Fibroblast of lung (primary cell): ENCODE data around the gene ERCC2. TPM values are rescaled to one million over a fixed set of nuclear protein-coding genes. Genes with fewer than 3 reads are reported as not detected.

Experiments
- DNase-seq, 2 donors: peaks; one replicate each; pipeline versions ENCODE4 v3.0.0 to v3.0.0-alpha.2; 2010; ENCODE audit warnings: low read depth in 2 of 2
- H2AFZ ChIP-seq: 2 replicates; pipeline ENCODE4 v1.5.1; 2012; ENCODE audit warnings: low read length, control low read depth, inconsistent platforms
- H3K27ac ChIP-seq: 2 replicates; pipeline ENCODE4 v1.5.1; 2011; ENCODE audit warnings: low read length, control low read depth; ENCODE audit not compliant: insufficient read depth
- H3K27me3 ChIP-seq: 2 replicates; pipeline ENCODE4 v1.5.1; 2011; ENCODE audit warnings: mild to moderate bottlenecking, low read length; ENCODE audit not compliant: control insufficient read depth, insufficient read depth
- H3K36me3 ChIP-seq: 2 replicates; pipeline ENCODE4 v1.5.1; 2011; ENCODE audit warnings: low read length; ENCODE audit not compliant: control insufficient read depth, insufficient read depth
- H3K4me1 ChIP-seq: 2 replicates; pipeline ENCODE4 v1.5.1; 2011; ENCODE audit warnings: low read length; ENCODE audit not compliant: control insufficient read depth, insufficient read depth; ENCODE audit errors: extremely low read depth
- H3K4me2 ChIP-seq: 2 replicates; pipeline ENCODE4 v1.5.1; 2011; ENCODE audit warnings: low read length, control low read depth; ENCODE audit not compliant: insufficient read depth; ENCODE audit errors: extremely low read depth
- H3K4me3 ChIP-seq, 4 experiments: fragments of 200-600 bp in 1 of 4; sonication (generic) in 1 of 4; replicated peaks in 1 of 4; 2 replicates each; pipeline ENCODE4 v1.5.1; 2011 to 2016; ENCODE audit warnings: low read length in 4 of 4, low read depth in 3 of 4, mild to moderate bottlenecking in 3 of 4, control low read depth in 2 of 4, inconsistent platforms in 1 of 4, mixed read lengths in 1 of 4; ENCODE audit not compliant: insufficient read depth in 1 of 4; ENCODE audit errors: control extremely low read depth in 1 of 4
- H3K79me2 ChIP-seq: 2 replicates; pipeline ENCODE4 v1.5.1; 2012; ENCODE audit warnings: mild to moderate bottlenecking, low read length, inconsistent platforms; ENCODE audit not compliant: control insufficient read depth, insufficient read depth
- H3K9ac ChIP-seq: 2 replicates; pipeline ENCODE4 v1.5.1; 2011; ENCODE audit warnings: mild to moderate bottlenecking, low read length, control low read depth; ENCODE audit not compliant: insufficient read depth
- H3K9me3 ChIP-seq: 2 replicates; pipeline ENCODE4 v1.5.1; 2012; ENCODE audit warnings: low read depth, low read length; ENCODE audit not compliant: control insufficient read depth, insufficient read depth
- H4K20me1 ChIP-seq: 2 replicates; pipeline ENCODE4 v1.5.1; 2011; ENCODE audit warnings: low read length; ENCODE audit not compliant: control insufficient read depth, insufficient read depth; ENCODE audit errors: extremely low read depth
- CTCF ChIP-seq, 2 donors: IDR thresholded peaks in 1 of 2; conservative IDR thresholded peaks in 1 of 2; 1 replicate in 1 of 2; 2 replicates in 1 of 2; pipeline ENCODE4 v1.5.1; 2011 to 2012; ENCODE audit warnings: low read length in 2 of 2, control low read depth in 1 of 2, inconsistent platforms in 1 of 2, low read depth in 1 of 2, mild to moderate bottlenecking in 1 of 2
- EZH2 ChIP-seq: IDR thresholded peaks from 2 replicates; pipeline ENCODE4 v1.5.1; 2012; ENCODE audit warnings: low read length, control low read depth, mild to moderate bottlenecking; ENCODE audit errors: missing control alignments
- polyA plus RNA-seq, 2 donors: library from polyadenylated mRNA; depleted of rRNA in 1 of 2; stranded (reverse) in 1 of 2; unstranded in 1 of 2; fragments of >200 nt; gene quantifications; 2 replicates each; pipeline ENCODE4 v1.2.1, GENCODE V29; 2011 to 2012; ENCODE audit warnings: missing spikeins in 1 of 2
- total RNA-seq: library from RNA; depleted of rRNA; stranded (reverse); fragments of >200 nt; gene quantifications from 2 replicates; pipeline ENCODE4 v1.2.1, GENCODE V29; 2014

Gene ERCC2
- total and polyA plus RNA-seq, 2 donors (not counting 1 experiment from before 2014, with no cell fraction given): 21.6 to 57.1 TPM

- H3K4me1 ChIP-seq: no peaks in the 10 kb centered on the region
- no peaks in the 10 kb centered on the region for H3K27me3 ChIP-seq
- no peak for DNase-seq
- no peak overlapping the region for H2AFZ ChIP-seq
- H3K9ac ChIP-seq: no peak overlapping the region
- H4K20me1 ChIP-seq: no peaks in the 10 kb centered on the region
- no peak overlapping the region for H3K4me3 ChIP-seq
- peaks cover 30% of the 10 kb centered on the region for H3K36me3 ChIP-seq
- no peaks in the 10 kb centered on the region for H3K79me2 ChIP-seq
- no peak for TF ChIP-seq EZH2
- no peak overlapping the region for H3K4me2 ChIP-seq
- H3K9me3 ChIP-seq: no peaks in the 10 kb centered on the region
- no peak overlapping the region for H3K27ac ChIP-seq
Observed at GRCh38 chr19:45361608-45362007, 8.8 kb downstream of the ERCC2 start.

GRCh38 chr19:45358213-45358792, 12.1 kb downstream of the ERCC2 start:
- no peaks in the 10 kb centered on the region for H3K9me3 ChIP-seq
- H2AFZ ChIP-seq: no peak overlapping the region
- H3K4me1 ChIP-seq: no peaks in the 10 kb centered on the region
- H3K27me3 ChIP-seq: no peaks in the 10 kb centered on the region
- no peak overlapping the region for H3K4me3 ChIP-seq
- no peak for DNase-seq
- no peak overlapping the region for H3K4me2 ChIP-seq
- no peaks in the 10 kb centered on the region for H4K20me1 ChIP-seq
- no peaks in the 10 kb centered on the region for H3K79me2 ChIP-seq
- no peak for TF ChIP-seq EZH2
- TF ChIP-seq CTCF (conservative IDR thresholded peaks at IDR 0.05 in 1 of 2, IDR thresholded peaks at IDR 0.05 in 1 of 2; ENCODE audit: low read depth in 1 of 2, low read length in 2 of 2): no peak
- H3K9ac ChIP-seq: no peak overlapping the region
- H3K36me3 ChIP-seq: peaks cover 34% of the 10 kb centered on the region
- H3K27ac ChIP-seq: no peak overlapping the region

- H3K27me3 ChIP-seq: no peaks in the 10 kb centered on the region
- H4K20me1 ChIP-seq: no peaks in the 10 kb centered on the region
- peaks cover 32% of the 10 kb centered on the region for H3K36me3 ChIP-seq
- no peaks in the 10 kb centered on the region for H3K9me3 ChIP-seq
- H3K4me2 ChIP-seq: no peak overlapping the region
- no peak for DNase-seq
- no peak overlapping the region for H2AFZ ChIP-seq
- no peaks in the 10 kb centered on the region for H3K79me2 ChIP-seq
- H3K4me3 ChIP-seq: no peak overlapping the region
- TF ChIP-seq CTCF (conservative IDR thresholded peaks at IDR 0.05 in 1 of 2, IDR thresholded peaks at IDR 0.05 in 1 of 2; ENCODE audit: low read depth in 1 of 2, low read length in 2 of 2): no peak
- no peak for TF ChIP-seq EZH2
- H3K27ac ChIP-seq: no peak overlapping the region
- H3K4me1 ChIP-seq: no peaks in the 10 kb centered on the region
- no peak overlapping the region for H3K9ac ChIP-seq
Observed at GRCh38 chr19:45357445-45357783, 13.0 kb downstream of the ERCC2 start.
